Mammary epithelial cell (primary cell): Measurements from ENCODE around the gene ABCC1.

Source experiments
- EZH2 ChIP-seq: IDR thresholded peaks from 2 replicates; pipeline ENCODE4 v1.6.1; 2012; ENCODE audit warnings: low read length, inconsistent platforms, borderline replicate concordance
- TF ChIP-seq, protein P1 (sequence below), 2 donors: IDR thresholded peaks in 1 of 2; conservative IDR thresholded peaks in 1 of 2; 2 replicates each; pipeline ENCODE4 v1.5.1; 2011 to 2012; ENCODE audit warnings: inconsistent platforms in 2 of 2, low read length in 2 of 2, mild to moderate bottlenecking in 2 of 2, control low read depth in 1 of 2, low read depth in 1 of 2; ENCODE audit not compliant: insufficient read depth in 1 of 2; ENCODE audit errors: extremely low read depth in 1 of 2

GRCh38 chr16:16112450-16113053 is 163.1 kb downstream of the ABCC1 start:
- no peak for TF ChIP-seq EZH2
- TF ChIP-seq, protein P1, sequence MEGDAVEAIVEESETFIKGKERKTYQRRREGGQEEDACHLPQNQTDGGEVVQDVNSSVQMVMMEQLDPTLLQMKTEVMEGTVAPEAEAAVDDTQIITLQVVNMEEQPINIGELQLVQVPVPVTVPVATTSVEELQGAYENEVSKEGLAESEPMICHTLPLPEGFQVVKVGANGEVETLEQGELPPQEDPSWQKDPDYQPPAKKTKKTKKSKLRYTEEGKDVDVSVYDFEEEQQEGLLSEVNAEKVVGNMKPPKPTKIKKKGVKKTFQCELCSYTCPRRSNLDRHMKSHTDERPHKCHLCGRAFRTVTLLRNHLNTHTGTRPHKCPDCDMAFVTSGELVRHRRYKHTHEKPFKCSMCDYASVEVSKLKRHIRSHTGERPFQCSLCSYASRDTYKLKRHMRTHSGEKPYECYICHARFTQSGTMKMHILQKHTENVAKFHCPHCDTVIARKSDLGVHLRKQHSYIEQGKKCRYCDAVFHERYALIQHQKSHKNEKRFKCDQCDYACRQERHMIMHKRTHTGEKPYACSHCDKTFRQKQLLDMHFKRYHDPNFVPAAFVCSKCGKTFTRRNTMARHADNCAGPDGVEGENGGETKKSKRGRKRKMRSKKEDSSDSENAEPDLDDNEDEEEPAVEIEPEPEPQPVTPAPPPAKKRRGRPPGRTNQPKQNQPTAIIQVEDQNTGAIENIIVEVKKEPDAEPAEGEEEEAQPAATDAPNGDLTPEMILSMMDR (conservative IDR thresholded peaks at IDR 0.05 in 1 of 2, IDR thresholded peaks at IDR 0.05 in 1 of 2; ENCODE audit: extremely low read depth in 1 of 2, insufficient read depth in 1 of 2, low read depth in 1 of 2, low read length in 2 of 2) = no peak
